ENCODE measurements around the gene CYP27B1. TPM values are rescaled to one million over a fixed set of nuclear protein-coding genes. Genes with fewer than 3 reads are reported as not detected.

CYP27B1 gene
- total RNA-seq, 1 experiment from 2014 or later: 1.8 TPM

DNA sequence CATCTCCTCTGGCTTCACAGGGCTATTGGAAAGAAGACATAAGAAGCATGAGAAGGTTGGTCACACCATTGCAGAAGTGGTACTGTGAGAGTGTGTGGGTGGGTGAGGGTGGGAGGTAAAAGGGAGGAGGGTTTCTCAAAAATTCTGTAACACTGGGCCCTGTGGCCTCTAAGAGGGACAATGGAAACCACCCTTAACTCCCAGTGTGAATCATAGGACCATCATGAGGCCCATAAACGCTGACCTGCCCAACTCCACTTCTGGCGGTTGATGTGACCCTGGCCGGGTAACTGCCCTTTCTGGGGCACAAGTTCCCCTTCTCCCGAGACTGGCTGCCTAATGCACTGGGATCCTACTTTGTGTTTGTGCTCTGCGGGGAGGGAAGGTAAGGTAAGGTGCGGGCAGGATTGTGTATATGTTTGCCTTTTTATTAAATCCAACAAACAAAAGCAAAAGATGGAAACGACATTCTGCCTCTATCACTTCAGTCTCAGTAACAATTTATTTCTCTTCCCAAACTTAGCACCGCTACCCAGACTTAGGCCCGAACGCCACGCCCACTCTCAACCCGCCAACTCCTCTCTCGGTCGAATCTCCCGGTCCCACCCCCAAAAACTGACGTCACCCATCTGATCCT lies 4.5 kb upstream of the CYP27B1 start:
- H3K9me3 Mint-ChIP-seq (ENCODE audit: low read depth, unreplicated experiment): no peaks in the 10 kb centered on the region
- DNase-seq: peak; percentile 95
- BruUV-seq (replicated peaks): TSS peak; percentile 52
- peak overlapping the region; percentile 84 for H3K4me3 Mint-ChIP-seq (ENCODE audit: low read depth, unreplicated experiment)
- peaks cover 51% of the 10 kb centered on the region for H3K36me3 Mint-ChIP-seq (ENCODE audit: insufficient read depth, unreplicated experiment)
- intact Hi-C loops (cut with micrococcal nuclease; ENCODE audit: unreplicated experiment): no loop called here
- H3K27ac Mint-ChIP-seq (ENCODE audit: unreplicated experiment): peak overlapping the region; percentile 93
- H3K4me1 Mint-ChIP-seq (ENCODE audit: low read depth, unreplicated experiment): peaks cover 16% of the 10 kb centered on the region
- TF ChIP-seq, protein P1, sequence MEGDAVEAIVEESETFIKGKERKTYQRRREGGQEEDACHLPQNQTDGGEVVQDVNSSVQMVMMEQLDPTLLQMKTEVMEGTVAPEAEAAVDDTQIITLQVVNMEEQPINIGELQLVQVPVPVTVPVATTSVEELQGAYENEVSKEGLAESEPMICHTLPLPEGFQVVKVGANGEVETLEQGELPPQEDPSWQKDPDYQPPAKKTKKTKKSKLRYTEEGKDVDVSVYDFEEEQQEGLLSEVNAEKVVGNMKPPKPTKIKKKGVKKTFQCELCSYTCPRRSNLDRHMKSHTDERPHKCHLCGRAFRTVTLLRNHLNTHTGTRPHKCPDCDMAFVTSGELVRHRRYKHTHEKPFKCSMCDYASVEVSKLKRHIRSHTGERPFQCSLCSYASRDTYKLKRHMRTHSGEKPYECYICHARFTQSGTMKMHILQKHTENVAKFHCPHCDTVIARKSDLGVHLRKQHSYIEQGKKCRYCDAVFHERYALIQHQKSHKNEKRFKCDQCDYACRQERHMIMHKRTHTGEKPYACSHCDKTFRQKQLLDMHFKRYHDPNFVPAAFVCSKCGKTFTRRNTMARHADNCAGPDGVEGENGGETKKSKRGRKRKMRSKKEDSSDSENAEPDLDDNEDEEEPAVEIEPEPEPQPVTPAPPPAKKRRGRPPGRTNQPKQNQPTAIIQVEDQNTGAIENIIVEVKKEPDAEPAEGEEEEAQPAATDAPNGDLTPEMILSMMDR (IDR thresholded peaks at IDR 0.05; ENCODE audit: unreplicated experiment): no peak
- CTCF ChIA-PET: interaction anchor here (0.6 to 1.0 kb wide), 4 partner anchors 11 to 32 kb away, joined by 3 to 4 read pairs (median 3); partner anchors contain the start of genes TSFM and TSPAN31
- H3K27me3 Mint-ChIP-seq (ENCODE audit: unreplicated experiment): peaks cover 9% of the 10 kb centered on the region

DNA sequence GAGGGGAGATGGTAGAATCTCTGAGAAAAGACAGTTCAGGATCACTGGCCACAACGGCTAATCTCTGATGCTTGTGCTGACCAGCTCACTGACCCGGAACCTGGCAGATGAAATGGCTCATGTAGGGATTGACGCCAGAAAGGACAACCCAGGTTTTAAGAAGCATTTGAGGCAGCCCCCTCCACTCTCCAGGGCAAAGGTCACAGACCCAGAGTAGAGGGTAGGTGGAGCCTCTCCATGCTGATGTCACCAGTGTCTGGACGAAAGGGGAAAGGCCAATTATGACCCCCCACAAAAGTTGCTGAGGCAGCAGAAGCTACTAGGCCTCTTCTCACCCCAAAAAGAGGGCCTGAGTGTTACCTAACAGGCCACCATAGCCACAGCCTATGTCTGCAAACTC lies 3.9 kb upstream of the CYP27B1 start:
- Mint-ChIP-seq H3K27me3 (ENCODE audit: unreplicated experiment) (peaks cover 15% of the 10 kb centered on the region), H3K36me3 (ENCODE audit: insufficient read depth, unreplicated experiment) (peaks cover 52% of the 10 kb centered on the region), H3K27ac (ENCODE audit: unreplicated experiment) (no peak overlapping the region), H3K9me3 (ENCODE audit: low read depth, unreplicated experiment) (no peaks in the 10 kb centered on the region), H3K4me3 (ENCODE audit: low read depth, unreplicated experiment) (peak overlapping the region; percentile 84), H3K4me1 (ENCODE audit: low read depth, unreplicated experiment) (peaks cover 17% of the 10 kb centered on the region)
- no peak for DNase-seq
- intact Hi-C loops (cut with micrococcal nuclease; ENCODE audit: unreplicated experiment): no loop called here
- no TSS peak for BruUV-seq (replicated peaks)
- CTCF ChIA-PET: interaction anchor here (0.6 kb wide), 2 partner anchors 26 to 32 kb away, joined by 3 to 4 read pairs; partner anchors contain the start of gene TSPAN31
- TF ChIP-seq, protein P1 (IDR thresholded peaks at IDR 0.05; ENCODE audit: unreplicated experiment): no peak

DNA sequence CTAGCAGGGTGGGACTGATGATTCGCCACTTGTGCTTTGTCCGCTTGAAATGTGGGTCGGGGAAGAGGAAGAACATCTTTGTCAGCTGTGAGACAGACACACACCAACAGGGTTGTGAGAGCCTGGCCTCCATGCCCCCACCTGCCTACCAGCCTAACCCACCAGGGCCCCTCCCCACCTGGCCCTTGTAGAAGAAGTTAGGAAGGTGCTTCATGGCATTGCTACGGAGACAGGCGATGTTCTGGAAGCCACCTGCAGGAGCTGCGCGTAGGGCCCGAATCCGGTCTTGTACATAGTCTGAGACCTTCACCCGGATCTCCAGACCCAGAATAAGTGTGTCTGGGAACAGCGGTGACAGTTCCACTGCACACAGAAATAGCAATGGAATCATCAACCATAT lies 2.7 kb upstream of the CYP27B1 start:
- Mint-ChIP-seq H3K27ac (ENCODE audit: unreplicated experiment) (no peak overlapping the region), H3K36me3 (ENCODE audit: insufficient read depth, unreplicated experiment) (peaks cover 55% of the 10 kb centered on the region), H3K9me3 (ENCODE audit: low read depth, unreplicated experiment) (no peaks in the 10 kb centered on the region), H3K4me1 (ENCODE audit: low read depth, unreplicated experiment) (peaks cover 28% of the 10 kb centered on the region), H3K27me3 (ENCODE audit: unreplicated experiment) (peaks cover 26% of the 10 kb centered on the region), H3K4me3 (ENCODE audit: low read depth, unreplicated experiment) (peak overlapping the region; percentile 2)
- CTCF ChIA-PET: no interaction called here
- no TSS peak for BruUV-seq (replicated peaks)
- TF ChIP-seq, protein P1 (IDR thresholded peaks at IDR 0.05; ENCODE audit: unreplicated experiment): no peak
- intact Hi-C loops (cut with micrococcal nuclease; ENCODE audit: unreplicated experiment): no loop called here
- no peak for DNase-seq

DNA sequence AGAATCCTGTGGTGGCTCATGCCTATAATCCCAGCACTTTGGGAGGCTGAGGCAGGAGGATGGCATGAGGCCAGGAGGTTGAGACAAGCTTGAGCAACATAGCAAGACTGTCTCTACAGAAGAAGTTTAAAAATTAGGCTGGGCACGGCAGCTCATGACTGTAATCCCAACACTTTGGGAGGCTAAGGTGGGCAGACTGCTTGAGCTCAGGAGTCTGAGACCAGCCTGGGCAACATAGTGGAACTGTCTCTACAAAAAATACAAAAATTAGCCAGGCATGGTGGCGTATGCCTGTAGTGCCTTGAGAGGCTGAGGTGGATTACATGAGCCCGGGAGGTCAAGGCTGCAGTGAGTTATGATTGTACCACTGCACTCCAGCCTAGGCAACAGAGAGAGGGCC lies 998 bp upstream of the CYP27B1 start:
- CTCF ChIA-PET: no interaction called here
- Mint-ChIP-seq H3K4me1 (ENCODE audit: low read depth, unreplicated experiment) (peaks cover 31% of the 10 kb centered on the region), H3K27ac (ENCODE audit: unreplicated experiment) (no peak overlapping the region), H3K4me3 (ENCODE audit: low read depth, unreplicated experiment) (no peak overlapping the region), H3K9me3 (ENCODE audit: low read depth, unreplicated experiment) (no peaks in the 10 kb centered on the region), H3K36me3 (ENCODE audit: insufficient read depth, unreplicated experiment) (peaks cover 50% of the 10 kb centered on the region), H3K27me3 (ENCODE audit: unreplicated experiment) (peaks cover 44% of the 10 kb centered on the region)
- TF ChIP-seq, protein P1 (IDR thresholded peaks at IDR 0.05; ENCODE audit: unreplicated experiment): no peak
- no peak for DNase-seq
- no TSS peak for BruUV-seq (replicated peaks)
- intact Hi-C loops (cut with micrococcal nuclease; ENCODE audit: unreplicated experiment): no loop called here

Data from Calu3 (cell line).